HG03354 (cell line): Measurements from ENCODE around the gene NT5DC3.

Experiments used
- ATAC-seq: cut with Tn5 transposase; IDR thresholded peaks from one replicate; pipeline ENCODE4 v1.9.1; 2021; ENCODE audit warnings: mild to moderate bottlenecking; ENCODE audit not compliant: unreplicated experiment, poor library complexity, severe bottlenecking

NT5DC3 gene

DNA sequence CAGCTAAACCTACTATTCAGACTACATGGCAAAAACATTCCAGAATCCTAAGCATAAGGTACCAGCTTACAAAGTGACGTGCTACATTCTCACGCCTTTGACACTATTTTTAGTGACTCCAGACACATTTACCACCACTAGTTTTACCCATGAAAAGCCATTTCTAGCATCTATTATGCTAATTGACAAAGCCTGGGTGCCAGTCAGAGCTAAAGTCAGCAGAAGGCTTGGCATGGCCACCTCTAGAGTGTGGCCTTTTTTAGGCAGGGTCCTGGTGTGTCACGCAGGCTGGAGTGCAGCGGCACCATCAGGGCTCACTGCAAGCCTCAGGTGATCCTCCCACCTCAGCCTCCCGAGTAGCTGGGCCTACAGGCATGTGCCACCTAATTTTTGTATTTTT lies 75.7 kb downstream of the NT5DC3 start:
- ATAC-seq: no peak

DNA sequence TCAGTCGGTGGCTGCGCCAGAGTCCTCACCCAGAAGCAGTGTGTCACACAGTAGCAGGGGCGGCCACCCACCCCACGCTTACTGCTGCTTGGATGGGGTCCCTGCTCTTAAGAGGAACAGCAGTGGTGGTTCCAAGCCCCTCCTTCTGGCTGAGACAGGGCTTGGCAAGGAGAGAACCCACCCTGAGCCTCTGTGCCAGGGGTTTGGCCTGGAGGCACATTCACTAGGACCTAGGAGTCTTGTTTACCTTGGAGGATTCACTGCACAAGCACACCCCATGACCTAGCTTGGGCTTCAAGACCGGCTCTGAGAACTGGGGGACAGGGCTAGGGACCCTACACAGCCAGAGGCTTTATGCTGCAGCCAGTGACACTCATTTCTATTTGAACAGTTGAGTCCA lies 78.6 kb downstream of the NT5DC3 start:
- ATAC-seq: no peak

DNA sequence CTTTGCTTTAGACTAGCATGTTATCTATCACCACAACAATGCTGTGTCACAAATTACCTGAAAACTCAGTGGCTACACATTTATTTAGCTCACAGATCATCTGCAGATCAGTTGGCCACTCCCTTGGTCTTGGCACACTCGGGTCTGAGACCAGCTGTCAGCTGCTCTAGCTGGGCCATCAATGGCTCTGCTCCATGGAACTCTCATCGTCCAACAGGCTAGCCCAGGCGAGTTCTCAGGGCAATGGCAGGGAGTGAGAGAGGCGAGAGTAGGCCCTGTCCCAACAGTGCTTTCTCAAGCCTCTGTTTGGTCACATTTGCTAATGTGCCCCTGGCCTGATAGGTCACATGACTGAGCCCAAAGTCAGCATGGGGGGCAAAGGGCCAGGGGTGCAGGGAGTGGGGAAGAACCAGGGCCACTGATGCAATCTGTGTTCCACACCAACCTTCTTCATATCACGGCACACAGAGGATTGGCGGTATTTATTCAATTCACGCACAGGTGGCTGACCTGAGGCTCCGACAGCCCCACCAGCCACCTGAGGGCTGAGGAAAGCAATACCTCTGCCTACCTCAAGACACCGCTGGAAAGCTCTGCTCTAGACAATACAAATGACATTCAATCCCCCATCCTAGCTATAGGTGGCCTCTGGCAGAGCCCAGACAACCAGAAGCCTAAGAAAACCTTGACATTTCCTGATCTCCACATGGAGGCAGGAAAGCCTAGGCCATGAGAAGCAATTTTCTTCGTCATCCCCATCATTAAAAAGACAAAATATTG lies 82.5 kb downstream of the NT5DC3 start:
- no peak for ATAC-seq

DNA sequence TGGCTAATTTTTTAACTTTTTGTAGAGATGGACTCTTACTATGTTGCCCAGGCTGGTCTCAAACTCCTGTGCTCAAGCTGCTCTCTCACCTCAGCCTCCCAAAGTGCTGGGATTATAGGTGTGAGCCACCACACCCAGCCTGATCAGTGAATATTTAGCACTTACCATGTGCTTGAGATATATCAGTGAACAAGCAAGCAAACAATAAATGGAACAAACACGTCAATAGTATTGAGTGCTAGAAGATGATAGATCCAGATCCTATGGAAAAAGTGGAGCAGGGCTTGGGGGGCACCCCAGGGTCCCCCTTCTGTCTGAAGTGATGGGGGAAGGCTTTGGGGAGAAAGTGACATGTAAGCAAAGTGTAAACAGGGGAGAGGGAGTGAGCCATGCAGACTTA lies 83.8 kb downstream of the NT5DC3 start:
- no peak for ATAC-seq

DNA sequence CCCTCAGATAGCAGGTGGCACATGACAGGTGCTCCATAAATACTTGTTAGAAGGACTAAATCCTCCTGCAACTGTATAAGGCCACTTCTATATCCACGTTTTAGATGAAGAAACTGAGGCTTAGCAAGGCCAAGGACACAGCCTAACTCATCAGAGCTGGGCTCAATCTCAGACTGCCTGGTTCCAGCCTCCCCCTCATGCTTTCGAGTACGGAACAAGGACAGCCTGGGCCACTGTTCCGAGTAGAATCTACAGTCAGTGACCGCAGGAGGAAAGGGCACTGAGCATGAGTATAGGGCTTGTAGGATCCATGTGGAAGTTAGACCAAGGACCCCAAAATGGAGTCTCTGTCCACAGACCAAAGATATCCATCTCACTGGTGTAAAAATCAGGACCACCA lies 84.6 kb downstream of the NT5DC3 start:
- ATAC-seq: no peak

DNA sequence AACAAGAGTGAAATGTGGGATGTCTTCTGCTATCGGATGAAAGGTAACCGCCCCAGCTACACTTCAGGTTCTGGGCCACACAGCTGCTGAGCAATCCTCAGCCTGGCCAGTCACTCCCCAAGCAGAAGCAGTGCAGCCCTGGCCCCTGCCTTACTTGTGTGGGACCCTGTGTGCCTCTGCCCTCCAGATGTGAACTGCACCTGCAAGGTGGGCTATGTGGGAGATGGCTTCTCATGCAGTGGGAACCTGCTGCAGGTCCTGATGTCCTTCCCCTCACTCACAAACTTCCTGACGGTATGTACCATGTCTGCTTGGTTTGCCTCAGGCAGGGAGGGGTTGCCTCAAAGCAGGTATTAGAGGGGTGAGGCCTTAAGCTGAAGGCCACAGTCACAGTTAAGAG lies 85.6 kb downstream of the NT5DC3 start:
- no peak for ATAC-seq

DNA sequence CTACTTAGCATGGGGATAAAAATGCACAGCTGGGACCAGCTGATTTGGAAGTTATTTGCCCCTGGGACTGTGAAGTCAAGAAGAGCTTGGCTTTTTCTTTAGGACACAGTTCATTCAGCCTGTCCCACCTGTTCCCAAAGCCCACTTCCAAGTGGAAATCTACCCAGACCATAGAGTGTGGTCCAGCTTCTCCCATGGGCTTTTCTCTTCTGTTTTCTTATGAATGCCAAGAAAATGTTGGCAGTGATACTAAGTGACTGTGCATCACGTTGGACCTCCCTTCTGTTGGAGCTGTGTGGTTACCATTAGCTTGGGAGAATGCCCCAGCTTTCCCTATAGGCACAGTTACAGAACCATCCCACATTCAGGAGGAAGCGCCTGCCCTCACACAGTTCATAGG lies 89.4 kb downstream of the NT5DC3 start:
- ATAC-seq: no peak

DNA sequence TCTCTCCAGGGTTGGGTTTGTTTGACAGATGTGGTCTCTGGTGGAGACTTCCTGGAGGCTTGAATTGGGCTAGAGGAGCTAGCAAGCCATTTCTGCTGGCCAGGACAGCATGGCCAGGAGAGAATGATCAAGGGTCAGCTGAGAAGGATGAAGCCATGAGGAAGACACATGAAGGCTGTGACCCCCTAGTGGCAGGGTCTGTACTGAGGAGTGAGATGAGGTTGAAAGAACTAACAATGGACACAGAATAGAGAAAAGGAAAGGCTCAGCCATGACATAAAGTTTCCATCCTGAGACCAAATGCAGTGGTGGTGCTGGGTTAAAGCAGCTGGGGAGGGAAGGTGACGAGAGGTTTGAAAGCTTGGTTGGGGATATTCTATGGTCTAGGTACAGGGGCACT lies 89.9 kb downstream of the NT5DC3 start:
- no peak for ATAC-seq

DNA sequence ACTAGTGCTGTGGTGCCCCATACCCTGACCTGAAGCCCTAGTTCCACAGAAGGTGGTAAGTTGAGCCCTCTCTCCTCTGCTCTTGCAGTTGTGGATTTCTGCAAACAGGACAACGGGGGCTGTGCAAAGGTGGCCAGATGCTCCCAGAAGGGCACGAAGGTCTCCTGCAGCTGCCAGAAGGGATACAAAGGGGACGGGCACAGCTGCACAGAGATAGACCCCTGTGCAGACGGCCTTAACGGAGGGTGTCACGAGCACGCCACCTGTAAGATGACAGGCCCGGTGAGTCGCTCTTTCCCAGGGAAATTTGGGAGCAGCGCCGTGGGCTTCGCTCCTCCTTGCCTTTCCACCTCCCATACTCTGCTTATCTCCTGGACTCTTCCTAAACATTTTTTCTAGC lies 92.2 kb downstream of the NT5DC3 start:
- no peak for ATAC-seq

DNA sequence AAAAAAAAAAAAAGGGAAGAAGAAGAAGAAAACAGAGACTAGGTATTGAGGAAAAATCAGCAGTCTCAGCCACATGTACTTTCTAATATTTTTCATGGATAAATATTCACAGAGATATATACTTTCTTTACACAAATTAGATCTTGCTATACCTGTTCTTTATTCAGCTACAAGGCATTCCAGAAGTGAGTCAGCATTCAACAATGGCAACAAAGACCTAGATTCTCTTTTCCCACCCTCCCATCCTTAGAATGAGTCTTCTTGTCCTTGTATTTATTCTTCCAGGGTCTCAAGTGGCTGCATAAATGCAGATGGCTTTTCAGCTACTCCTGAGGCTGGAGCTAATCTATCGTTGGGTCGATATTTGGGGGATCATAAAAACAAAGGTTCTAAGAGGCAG lies 93.0 kb downstream of the NT5DC3 start:
- ATAC-seq: no peak

DNA sequence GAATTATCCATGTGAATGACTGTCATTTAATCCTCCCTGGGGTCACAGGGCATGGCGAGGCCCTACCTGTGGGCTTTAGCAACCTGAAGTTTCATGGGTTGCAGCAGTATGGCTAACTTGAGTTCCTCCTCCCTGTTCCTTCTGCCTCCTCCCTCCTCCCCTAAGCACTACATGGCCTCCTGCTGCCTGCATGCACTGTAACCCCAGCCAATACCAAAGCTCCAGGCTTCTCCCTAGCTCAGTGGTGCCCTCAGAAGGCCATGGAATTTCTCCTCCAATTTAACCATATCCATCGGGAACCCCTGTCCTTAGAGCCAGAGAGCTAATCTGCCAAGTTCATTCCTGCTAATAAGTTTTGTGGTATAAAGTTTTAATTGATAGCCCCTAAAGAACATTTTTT lies 95.1 kb downstream of the NT5DC3 start:
- no peak for ATAC-seq

DNA sequence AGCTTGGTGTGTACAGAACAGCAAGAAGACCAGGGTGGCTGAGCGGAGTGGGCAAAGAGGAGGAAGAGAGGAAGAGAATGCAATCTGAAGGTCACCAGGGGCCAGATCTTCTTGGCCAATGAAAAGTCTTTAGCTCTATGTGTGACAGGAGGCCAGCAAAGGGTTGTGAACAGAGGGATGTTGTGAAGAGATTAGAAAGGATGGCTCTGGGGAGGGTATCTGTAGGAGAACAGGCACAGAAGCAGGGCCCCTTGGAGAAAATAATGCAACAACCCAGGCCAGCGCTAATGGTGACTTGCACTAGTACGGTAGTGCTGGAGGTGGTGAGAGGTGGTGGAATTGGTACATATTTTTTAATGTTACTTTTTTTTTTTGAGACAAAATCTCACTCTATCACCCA lies 97.2 kb downstream of the NT5DC3 start:
- ATAC-seq: no peak

DNA sequence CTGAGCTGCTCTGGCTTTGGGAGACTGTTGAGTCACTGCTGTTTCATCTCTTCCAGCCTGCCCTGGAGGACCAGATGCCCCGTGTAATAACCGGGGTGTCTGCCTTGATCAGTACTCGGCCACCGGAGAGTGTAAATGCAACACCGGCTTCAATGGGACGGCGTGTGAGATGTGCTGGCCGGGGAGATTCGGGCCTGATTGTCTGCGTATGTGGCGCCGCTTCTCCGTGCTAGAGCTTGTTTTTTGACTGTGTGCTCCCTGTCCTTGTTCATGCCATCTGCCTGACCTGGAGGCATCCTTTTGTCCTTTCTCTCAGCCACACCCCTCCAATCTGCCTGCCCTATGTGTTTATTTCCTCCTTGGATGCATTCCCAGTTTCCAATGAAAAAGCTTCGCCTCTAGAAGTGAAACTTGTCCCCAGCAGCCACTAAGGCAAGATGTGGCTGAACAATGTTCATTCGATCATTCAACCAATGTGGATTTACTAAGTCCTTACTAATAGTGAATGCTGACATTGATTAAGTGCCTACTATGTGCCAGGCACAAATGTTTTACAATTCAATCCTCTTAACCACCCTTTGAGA lies 98.6 kb downstream of the NT5DC3 start:
- no peak for ATAC-seq

DNA sequence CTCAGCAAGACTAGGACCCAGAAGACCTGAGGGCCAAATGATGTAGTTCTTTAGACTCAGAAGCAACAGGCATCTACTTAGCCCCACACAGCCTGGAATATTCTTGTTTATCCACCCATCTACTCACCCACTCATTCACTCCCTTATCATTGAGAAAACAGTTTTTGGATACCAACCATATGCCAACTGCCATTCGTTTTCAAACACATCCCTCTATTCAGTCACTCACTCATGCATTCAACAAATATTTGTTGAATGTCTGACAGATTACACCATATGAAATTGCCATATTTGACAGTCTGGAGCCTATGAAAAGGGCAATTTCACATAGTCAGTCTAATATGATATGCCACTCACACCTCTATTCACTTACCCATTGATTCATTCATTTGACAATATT lies 103.2 kb downstream of the NT5DC3 start:
- ATAC-seq: no peak

DNA sequence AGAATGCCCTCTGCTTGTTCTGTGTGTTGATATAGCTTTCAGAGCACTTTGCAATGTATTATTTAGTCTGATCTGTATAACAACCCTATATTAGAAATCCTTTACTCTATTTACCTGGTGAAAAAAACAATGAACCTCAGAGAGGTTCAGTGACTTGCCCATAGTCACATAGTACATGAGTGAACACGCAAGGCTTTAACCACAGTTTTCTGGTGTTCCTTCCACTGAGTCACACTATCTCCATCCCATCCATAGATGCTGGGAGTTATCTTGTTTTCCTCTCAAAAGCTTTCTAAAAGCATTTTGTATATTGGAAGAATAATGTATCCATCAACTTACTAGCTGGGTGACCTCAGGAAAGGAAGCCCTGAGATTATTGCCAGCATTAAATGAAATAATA lies 104.5 kb downstream of the NT5DC3 start:
- ATAC-seq: no peak

DNA sequence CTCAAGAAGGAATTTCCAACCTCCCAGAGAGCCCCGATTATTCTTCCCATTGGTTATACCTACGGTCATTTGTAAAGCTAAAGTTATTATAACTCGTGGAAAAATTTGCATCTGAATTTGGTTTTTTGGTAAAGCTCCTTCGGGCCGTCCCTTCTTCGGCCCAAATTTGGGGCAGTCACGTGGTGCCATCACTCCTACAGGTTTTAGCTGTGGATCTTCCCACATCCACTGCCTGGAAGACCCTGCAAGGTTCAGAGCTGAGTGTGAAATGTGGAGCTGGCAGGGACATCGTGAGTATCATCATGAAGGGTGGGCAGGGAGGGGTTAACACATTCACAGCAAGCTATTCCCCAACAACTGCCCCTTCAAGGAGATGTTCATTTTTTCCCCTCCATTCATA lies 105.7 kb downstream of the NT5DC3 start:
- no peak for ATAC-seq

DNA sequence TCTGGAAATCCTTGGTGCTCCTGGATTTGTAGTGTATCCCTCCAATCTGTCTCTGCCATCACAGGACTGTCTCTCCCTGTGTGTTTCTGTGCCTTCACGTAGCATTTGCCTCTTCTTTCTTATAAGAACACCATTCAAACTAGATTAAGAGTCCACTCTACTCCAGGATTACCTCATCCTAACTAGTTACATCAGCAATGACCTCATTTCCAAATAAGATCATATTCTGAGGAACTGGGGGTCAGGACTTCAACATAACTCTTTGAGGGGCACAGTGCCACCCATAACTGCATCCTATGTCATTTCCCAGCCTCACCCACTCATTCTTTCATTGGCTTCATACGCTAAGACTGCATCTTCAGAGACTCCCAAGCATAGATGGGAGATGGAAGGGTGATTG lies 106.2 kb downstream of the NT5DC3 start:
- ATAC-seq: no peak

DNA sequence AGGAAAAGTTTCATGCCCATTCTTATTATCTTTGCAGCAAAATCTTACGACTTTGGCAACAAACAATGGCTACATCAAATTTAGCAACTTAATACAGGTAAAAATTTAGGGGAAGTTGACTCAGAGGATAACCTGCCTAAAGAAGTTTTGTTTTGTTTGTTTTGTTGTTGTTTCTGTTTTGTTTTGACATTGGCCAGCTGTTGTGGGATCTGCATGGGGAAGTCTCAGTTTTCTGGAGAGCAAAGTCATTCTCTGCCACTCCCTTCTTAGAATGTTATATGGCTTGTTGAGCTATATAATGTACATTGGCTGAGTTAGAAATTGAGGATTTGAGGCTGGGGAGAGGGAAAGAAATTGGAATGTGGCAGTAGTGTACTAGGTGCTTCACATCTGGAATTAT lies 109.5 kb downstream of the NT5DC3 start:
- ATAC-seq: no peak

DNA sequence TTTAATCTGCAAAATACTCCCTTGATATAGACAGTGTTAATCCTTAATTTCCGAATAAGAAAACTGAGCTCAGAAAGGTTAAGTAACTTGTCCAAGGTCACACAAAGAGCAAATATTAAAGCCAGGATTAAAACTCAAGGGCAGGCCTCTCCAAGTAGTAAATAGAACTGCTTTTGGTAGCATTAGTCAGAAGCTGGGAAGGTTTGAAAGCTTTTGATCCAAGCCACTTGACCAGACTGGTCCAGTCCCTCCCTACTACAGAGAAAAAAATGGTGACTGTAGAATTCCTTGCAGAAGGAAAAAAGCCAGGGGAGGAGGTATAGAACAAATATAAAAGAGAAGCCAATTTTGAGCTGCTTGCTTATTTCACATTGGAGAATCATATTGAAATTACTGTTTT lies 111.5 kb downstream of the NT5DC3 start:
- no peak for ATAC-seq

DNA sequence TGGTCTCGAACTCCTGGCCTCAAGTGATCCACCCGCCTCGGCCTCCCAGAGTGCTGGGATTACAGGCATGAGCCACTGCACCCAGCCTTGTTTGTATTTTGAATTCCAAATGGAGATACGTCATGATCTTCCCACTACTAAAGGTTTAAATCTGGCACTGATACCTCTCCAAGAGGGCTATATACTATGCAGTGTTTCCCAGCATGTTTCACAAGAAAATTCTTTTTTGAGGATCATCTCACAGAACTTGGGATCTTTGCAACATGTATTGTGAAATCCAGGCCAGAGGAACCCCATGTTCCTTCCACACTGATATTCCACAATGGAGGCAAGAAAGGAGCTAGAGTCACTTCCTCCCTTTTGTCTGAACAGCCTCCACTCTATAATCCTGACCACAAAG lies 112.7 kb downstream of the NT5DC3 start:
- ATAC-seq: no peak

DNA sequence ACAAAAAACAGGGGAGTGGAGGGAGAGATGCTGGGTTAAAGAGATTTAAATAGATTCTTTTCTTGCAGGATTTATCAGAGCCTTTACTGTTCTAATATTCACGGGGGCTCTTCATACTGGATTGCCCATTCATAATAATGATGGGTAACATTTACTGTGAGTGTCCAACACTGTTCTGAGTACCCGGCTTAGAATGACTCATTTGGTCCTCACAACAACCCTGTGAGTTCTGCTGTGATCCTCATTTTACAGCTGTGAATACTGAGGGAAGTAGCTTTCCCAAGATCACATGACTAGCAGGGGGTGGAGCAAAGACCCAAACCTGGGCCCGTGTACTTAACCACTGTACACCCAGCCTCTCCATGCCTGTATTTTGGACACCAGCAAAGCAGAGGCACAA lies 113.4 kb downstream of the NT5DC3 start:
- ATAC-seq: no peak

DNA sequence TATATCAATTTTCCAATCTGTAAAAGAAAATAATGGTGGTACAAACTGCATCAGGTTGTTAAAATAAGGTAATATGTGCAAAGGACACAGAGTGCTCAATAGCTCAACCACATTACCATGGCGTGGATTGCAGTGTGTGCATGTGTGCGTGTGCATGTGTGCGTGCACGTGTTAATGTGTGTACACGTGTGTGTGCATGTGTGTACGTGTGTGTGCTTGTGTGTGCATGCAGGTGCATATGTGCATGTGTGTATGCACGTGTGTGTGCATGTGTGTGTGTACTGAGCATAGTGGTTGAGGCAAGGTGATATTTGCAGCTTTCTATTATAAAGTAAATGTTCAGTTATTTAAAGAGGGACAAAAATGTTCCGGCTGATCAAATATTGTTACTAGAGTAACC lies 115.6 kb downstream of the NT5DC3 start:
- ATAC-seq: no peak
